ENCODE measurements around the gene PCDHGB4. TPM values are rescaled to one million over a fixed set of nuclear protein-coding genes. Genes with fewer than 3 reads are reported as not detected.
"Not testable (repeated sequence)": the region's sequence is repeated elsewhere in the genome, so short reads cannot be mapped to it uniquely, and the experiment has no call there.

The PCDHGB4 gene
- 1 to 10 TPM; 3.8 to 5.5 (median 4.6) TPM for total RNA-seq

DNA sequence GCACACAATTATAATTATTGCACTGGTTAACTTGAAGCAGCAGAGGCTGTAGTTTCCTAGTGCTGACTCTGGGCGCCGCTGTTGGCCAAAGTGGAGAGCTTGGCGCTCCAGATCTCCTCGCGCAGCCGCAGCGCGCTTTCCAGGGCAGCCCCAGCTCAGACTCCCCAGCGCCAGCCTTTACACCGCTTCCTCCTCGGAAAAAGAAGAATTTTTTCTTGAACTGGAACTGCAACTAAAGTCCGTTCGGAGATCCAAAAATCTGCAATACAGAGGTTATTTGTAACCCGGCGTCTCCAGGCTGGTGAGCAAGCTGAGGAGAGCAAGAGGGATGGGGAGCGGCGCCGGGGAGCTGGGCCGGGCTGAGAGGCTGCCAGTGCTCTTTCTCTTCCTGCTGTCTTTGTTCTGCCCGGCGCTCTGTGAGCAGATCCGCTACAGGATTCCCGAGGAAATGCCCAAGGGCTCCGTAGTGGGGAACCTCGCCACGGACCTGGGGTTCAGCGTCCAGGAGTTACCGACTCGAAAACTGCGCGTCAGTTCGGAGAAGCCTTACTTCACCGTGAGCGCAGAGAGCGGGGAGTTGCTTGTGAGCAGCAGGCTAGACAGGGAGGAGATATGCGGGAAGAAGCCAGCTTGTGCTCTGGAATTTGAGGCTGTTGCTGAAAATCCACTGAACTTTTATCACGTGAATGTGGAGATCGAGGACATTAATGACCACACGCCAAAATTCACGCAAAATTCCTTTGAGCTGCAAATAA, at the start of gene PCDHGB4:
Gene PCDHGB4, plus strand, starts transcription at position 142 of the 755 bp plus-strand sequence. Its CDS starts 187 bp downstream, at position 329.
- peaks cover 0 to 12% (median 8%) of the 10 kb centered on the region in 4 donors for H3K36me3 ChIP-seq
- H3K27ac ChIP-seq (replicated peaks in 1 of 4); intact Hi-C loops (cut with DNase I); H3K4me1 ChIP-seq; DNase-seq (ENCODE audit: extremely low spot score): not testable (repeated sequence)
- peak within 1 kb of the TSS in 2 of 4 donors; percentile 31 to 33 for H3K4me3 ChIP-seq
- WGBS = 18% methylated on average over 14 of the region's 40 CpGs
- H3K27me3 ChIP-seq = peaks cover 0 to 12% (median 0%) of the 10 kb centered on the region in 4 donors
- peaks cover 7 to 97% (median 97%) of the 10 kb centered on the region in 4 donors for H3K9me3 ChIP-seq
- TF ChIP-seq, protein P1, sequence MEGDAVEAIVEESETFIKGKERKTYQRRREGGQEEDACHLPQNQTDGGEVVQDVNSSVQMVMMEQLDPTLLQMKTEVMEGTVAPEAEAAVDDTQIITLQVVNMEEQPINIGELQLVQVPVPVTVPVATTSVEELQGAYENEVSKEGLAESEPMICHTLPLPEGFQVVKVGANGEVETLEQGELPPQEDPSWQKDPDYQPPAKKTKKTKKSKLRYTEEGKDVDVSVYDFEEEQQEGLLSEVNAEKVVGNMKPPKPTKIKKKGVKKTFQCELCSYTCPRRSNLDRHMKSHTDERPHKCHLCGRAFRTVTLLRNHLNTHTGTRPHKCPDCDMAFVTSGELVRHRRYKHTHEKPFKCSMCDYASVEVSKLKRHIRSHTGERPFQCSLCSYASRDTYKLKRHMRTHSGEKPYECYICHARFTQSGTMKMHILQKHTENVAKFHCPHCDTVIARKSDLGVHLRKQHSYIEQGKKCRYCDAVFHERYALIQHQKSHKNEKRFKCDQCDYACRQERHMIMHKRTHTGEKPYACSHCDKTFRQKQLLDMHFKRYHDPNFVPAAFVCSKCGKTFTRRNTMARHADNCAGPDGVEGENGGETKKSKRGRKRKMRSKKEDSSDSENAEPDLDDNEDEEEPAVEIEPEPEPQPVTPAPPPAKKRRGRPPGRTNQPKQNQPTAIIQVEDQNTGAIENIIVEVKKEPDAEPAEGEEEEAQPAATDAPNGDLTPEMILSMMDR (IDR thresholded peaks at IDR 0.05) = peak in 2 of 3 experiments; percentile 8 to 28

DNA sequence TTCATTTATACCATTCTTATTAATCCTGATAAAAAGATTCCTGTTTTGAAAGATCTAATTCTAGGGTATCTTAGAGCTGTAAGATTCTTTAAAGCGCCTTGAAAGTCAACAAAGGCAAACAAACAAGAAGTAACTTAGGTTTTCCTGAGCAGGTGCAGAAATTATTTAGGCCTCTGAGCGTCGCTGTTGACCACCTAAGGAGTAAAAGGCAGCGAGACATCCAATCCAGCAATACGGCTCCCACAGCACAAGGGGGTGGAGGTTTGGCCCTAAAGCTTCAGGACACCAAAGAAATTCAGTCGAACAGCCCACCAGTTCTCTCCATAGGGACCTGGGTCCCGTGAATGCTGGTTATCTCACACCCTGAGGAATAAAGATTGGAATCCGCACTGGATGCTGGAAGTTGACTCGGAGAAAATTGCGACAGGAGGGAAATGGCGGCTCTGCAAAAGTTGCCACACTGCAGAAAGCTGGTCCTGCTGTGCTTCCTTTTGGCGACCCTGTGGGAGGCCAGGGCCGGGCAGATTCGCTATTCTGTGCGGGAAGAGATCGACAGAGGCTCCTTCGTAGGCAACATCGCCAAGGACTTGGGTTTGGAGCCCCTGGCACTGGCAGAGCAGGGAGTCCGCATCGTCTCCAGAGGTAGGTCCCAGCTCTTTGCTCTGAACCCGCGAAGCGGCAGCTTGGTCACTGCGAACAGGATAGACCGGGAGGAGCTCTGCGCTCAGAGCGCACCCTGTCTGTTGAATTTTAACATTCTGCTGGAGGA, 48.8 kb upstream of the PCDHGB4 start, which contains the start of gene PCDHGA2:
Gene PCDHGA2, plus strand, starts transcription at position 223 of the 769 bp plus-strand sequence.
- no peaks in the 10 kb centered on the region for H3K36me3 ChIP-seq
- peaks cover 0 to 99% (median 83%) of the 10 kb centered on the region in 4 donors for H3K9me3 ChIP-seq
- peak within 1 kb of the TSS; percentile 30 to 45 (median 34) for H3K4me3 ChIP-seq
- intact Hi-C loops (cut with DNase I) = no loop called here
- no peaks in the 10 kb centered on the region for H3K4me1 ChIP-seq
- WGBS = 5% methylated on average over 19 of the region's 27 CpGs
- DNase-seq (ENCODE audit: extremely low spot score) = no peak
- H3K27me3 ChIP-seq = peaks cover 0 to 53% (median 0%) of the 10 kb centered on the region in 4 donors
- TF ChIP-seq, protein P1 (IDR thresholded peaks at IDR 0.05) = peak; percentile 19 to 33 (median 24)
- no peak for TF ChIP-seq POLR2A (IDR thresholded peaks at IDR 0.05; ENCODE audit: low read depth)
- no peak for TF ChIP-seq POLR2AphosphoS5 (IDR thresholded peaks at IDR 0.05)
- TF ChIP-seq EP300 (IDR thresholded peaks at IDR 0.05) = no peak
- no peak within 1 kb of the TSS for H3K27ac ChIP-seq (replicated peaks in 1 of 4)

- H3K4me1 ChIP-seq; intact Hi-C loops (cut with DNase I); DNase-seq (ENCODE audit: extremely low spot score); H3K4me3 ChIP-seq; H3K27ac ChIP-seq (replicated peaks in 1 of 4); H3K36me3 ChIP-seq: not testable (repeated sequence)
- peaks cover 0 to 61% (median 0%) of the 10 kb centered on the region in 4 donors for H3K27me3 ChIP-seq
- H3K9me3 ChIP-seq = peaks cover 0 to 100% (median 85%) of the 10 kb centered on the region in 4 donors
- WGBS = 63% methylated on average over 1 of the region's 45 CpGs
Measured at GRCh38 chr5:141340781-141341354, 46.6 kb upstream of the PCDHGB4 start.

- H3K27ac ChIP-seq (replicated peaks in 1 of 4) = no peak overlapping the region
- intact Hi-C loops (cut with DNase I) = no loop called here
- TF ChIP-seq EP300 (IDR thresholded peaks at IDR 0.05) (no peak), POLR2AphosphoS5 (IDR thresholded peaks at IDR 0.05) (no peak), POLR2A (IDR thresholded peaks at IDR 0.05; ENCODE audit: low read depth) (no peak)
- TF ChIP-seq, protein P1 (IDR thresholded peaks at IDR 0.05) = no peak
- 47% methylated on average over 1 of the region's 1 CpG for WGBS
- H3K9me3 ChIP-seq = peaks cover 0 to 100% (median 84%) of the 10 kb centered on the region in 4 donors
- no peak for DNase-seq (ENCODE audit: extremely low spot score)
- H3K36me3 ChIP-seq = no peaks in the 10 kb centered on the region
- peaks cover 0 to 67% (median 0%) of the 10 kb centered on the region in 4 donors for H3K27me3 ChIP-seq
- no peaks in the 10 kb centered on the region for H3K4me1 ChIP-seq
- H3K4me3 ChIP-seq = no peak overlapping the region
Measured at GRCh38 chr5:141342773-141343172, 44.7 kb upstream of the PCDHGB4 start.

Data from esophagus muscularis mucosa (tissue), 4 donors.